IMR-90 (cell line): ENCODE results near the gene IFT43. TPM values are rescaled to one million over a fixed set of nuclear protein-coding genes. Genes with fewer than 3 reads are reported as not detected.

Source experiments
- ATAC-seq: fragments of 200-7000 bp; cut with Tn5 transposase; 2 replicates; pipeline ENCODE4 v1.9.1; 2020; ENCODE audit warnings: low read depth, mild to moderate bottlenecking, moderate library complexity
- BruUV-seq: library from RNA; stranded (reverse); fragments of 400-500 nt; replicated peaks from 2 replicates; lab custom pipeline; 2021; lab: Mats Ljungman, UMichigan
- CTCF ChIA-PET: fragments of 300-600 bp; formaldehyde crosslinking; extraction: SDS; loops from one replicate; lab custom pipeline; 2021; ENCODE audit warnings: antibody characterized with exemption; lab: Yijun Ruan, JAX
- POLR2A ChIA-PET: fragments of 300-600 bp; sonication (Branson Sonifier 250); formaldehyde crosslinking; loops from one replicate; lab custom pipeline; 2022; ENCODE audit warnings: antibody characterized with exemption; ENCODE audit not compliant: unreplicated experiment; lab: Charles Lee
- DNase-seq: peaks from one replicate; pipeline ENCODE4 v3.0.0; 2013
- H2AFZ ChIP-seq: replicated peaks from 2 replicates; pipeline ENCODE3; 2013; ENCODE audit warnings: low read length, mild to moderate bottlenecking; ENCODE audit not compliant: poor library complexity
- H2AK5ac ChIP-seq: 2 replicates; pipeline ENCODE4 v1.6.1; 2013; ENCODE audit warnings: low read depth, low read length, inconsistent platforms
- H2AK9ac ChIP-seq: replicated peaks from 2 replicates; pipeline ENCODE3; 2013; ENCODE audit warnings: mild to moderate bottlenecking, low read depth, low read length, moderate library complexity; ENCODE audit not compliant: poor library complexity
- H2BK120ac ChIP-seq: 2 replicates; pipeline ENCODE4 v1.6.1; 2013; ENCODE audit warnings: low read depth, low read length, inconsistent platforms
- H2BK15ac ChIP-seq: 3 replicates; pipeline ENCODE4 v1.6.1; 2013; ENCODE audit warnings: low read depth, low read length, inconsistent platforms
- H2BK20ac ChIP-seq: 2 replicates; pipeline ENCODE4 v1.6.1; 2013; ENCODE audit warnings: low read depth, mild to moderate bottlenecking, inconsistent platforms, low read length, moderate library complexity
- H2BK5ac ChIP-seq: 2 replicates; pipeline ENCODE4 v1.6.1; 2013; ENCODE audit warnings: mild to moderate bottlenecking, low read depth, low read length, inconsistent platforms; ENCODE audit not compliant: poor library complexity, severe bottlenecking
- H3K14ac ChIP-seq: replicated peaks from 2 replicates; pipeline ENCODE4 v1.6.1; 2013; ENCODE audit warnings: low read depth, low read length, inconsistent platforms
- H3K18ac ChIP-seq: 2 replicates; pipeline ENCODE4 v1.6.1; 2013; ENCODE audit warnings: low read depth, low read length, control low read depth
- H3K23ac ChIP-seq: 2 replicates; pipeline ENCODE4 v1.6.1; 2013; ENCODE audit warnings: low read depth, low read length, inconsistent platforms
- H3K27ac ChIP-seq: 2 replicates; pipeline ENCODE4 v1.5.1; 2013; ENCODE audit warnings: mild to moderate bottlenecking, control low read depth, low read length; ENCODE audit not compliant: insufficient read depth
- H3K27me3 ChIP-seq: 2 replicates; pipeline ENCODE4 v1.6.1; 2013; ENCODE audit warnings: low read length; ENCODE audit not compliant: control insufficient read depth, insufficient read depth
- H3K36me3 ChIP-seq: 2 replicates; pipeline ENCODE4 v1.6.1; 2013; ENCODE audit warnings: low read length, mixed read lengths; ENCODE audit not compliant: control insufficient read depth, insufficient read depth
- H3K4ac ChIP-seq: 2 replicates; pipeline ENCODE4 v1.6.1; 2013; ENCODE audit warnings: low read depth, low read length, inconsistent platforms
- H3K4me1 ChIP-seq: 2 replicates; pipeline ENCODE4 v1.6.1; 2013; ENCODE audit warnings: low read length, mixed read lengths; ENCODE audit not compliant: control insufficient read depth, insufficient read depth
- H3K4me2 ChIP-seq: 2 replicates; pipeline ENCODE4 v1.6.1; 2013; ENCODE audit warnings: low read depth, mild to moderate bottlenecking, control low read depth, low read length, moderate library complexity
- H3K4me3 ChIP-seq: 2 replicates; pipeline ENCODE4 v1.5.1; 2013; ENCODE audit warnings: low read depth, mild to moderate bottlenecking, control low read depth, low read length, moderate library complexity; ENCODE audit not compliant: insufficient read depth
- H3K56ac ChIP-seq: 2 replicates; pipeline ENCODE4 v1.6.1; 2013; ENCODE audit warnings: low read length, inconsistent platforms; ENCODE audit not compliant: insufficient read depth; ENCODE audit errors: extremely low read depth
- H3K79me1 ChIP-seq, 2 experiments: 2 replicates each; pipeline ENCODE4 v1.6.1; 2013; ENCODE audit warnings: low read length in 2 of 2, inconsistent platforms in 1 of 2, low read depth in 1 of 2
- H3K9ac ChIP-seq: 2 replicates; pipeline ENCODE4 v1.6.1; 2013; ENCODE audit warnings: low read depth, low read length, control low read depth
- H3K9me1 ChIP-seq: 2 replicates; pipeline ENCODE4 v1.6.1; 2013; ENCODE audit warnings: low read length, inconsistent platforms; ENCODE audit not compliant: insufficient read depth
- H3K9me3 ChIP-seq: 2 replicates; pipeline ENCODE4 v1.6.1; 2013; ENCODE audit warnings: low read length; ENCODE audit not compliant: control insufficient read depth, insufficient read depth
- H4K20me1 ChIP-seq: 2 replicates; pipeline ENCODE4 v1.6.1; 2013; ENCODE audit warnings: low read length, inconsistent platforms; ENCODE audit not compliant: insufficient read depth
- H4K5ac ChIP-seq: 2 replicates; pipeline ENCODE4 v1.6.1; 2013; ENCODE audit warnings: mild to moderate bottlenecking, low read depth, low read length, control low read depth
- H4K8ac ChIP-seq, 2 experiments: 2 replicates each; pipeline ENCODE4 v1.6.1; 2013; ENCODE audit warnings: low read depth in 2 of 2, low read length in 2 of 2, control low read depth in 1 of 2, inconsistent platforms in 1 of 2
- H4K91ac ChIP-seq: 2 replicates; pipeline ENCODE4 v1.6.1; 2013; ENCODE audit warnings: low read depth, low read length, inconsistent platforms; ENCODE audit not compliant: insufficient read depth
- ELK1 ChIP-seq: fragments of 150-350 bp; IDR thresholded peaks from 2 replicates; pipeline ENCODE4 v1.6.1; 2016; ENCODE audit warnings: low read depth, mild to moderate bottlenecking, low read length, moderate library complexity, borderline replicate concordance
- MAZ ChIP-seq: IDR thresholded peaks from 2 replicates; pipeline ENCODE4 v1.6.1; 2012; ENCODE audit warnings: low read depth, mild to moderate bottlenecking, low read length, improper control_type of control experiment, moderate library complexity, borderline replicate concordance
- MXI1 ChIP-seq: IDR thresholded peaks from 2 replicates; pipeline ENCODE4 v1.6.1; 2012; ENCODE audit warnings: low read depth, mild to moderate bottlenecking, low read length, moderate library complexity, borderline replicate concordance
- NFE2L2 ChIP-seq: fragments of 150-350 bp; IDR thresholded peaks from 2 replicates; pipeline ENCODE4 v1.6.1; 2016; ENCODE audit warnings: low read depth, mild to moderate bottlenecking, low read length
- RAD21 ChIP-seq: IDR thresholded peaks from 2 replicates; pipeline ENCODE4 v1.6.1; 2012; ENCODE audit warnings: low read length, improper control_type of control experiment
- WGBS, 2 experiments: methylation state at CpG; one replicate each; pipeline versions ENCODE4 v1.1.5 to v1.1.7; 2013; ENCODE audit warnings: missing lambda C conversion rate in 2 of 2; ENCODE audit not compliant: insufficient read length in 1 of 2; ENCODE audit errors: extremely low coverage in 2 of 2; 5-methylcytosine and 5-hydroxymethylcytosine counted together
- dilution Hi-C: fragments of 300-500 bp; cut with HindIII; formaldehyde crosslinking; loops from one replicate; pipeline ENCODE4 v1.14.3; 2018; ENCODE audit warnings: low sequenced_read_pairs; ENCODE audit not compliant: unreplicated experiment
- in situ Hi-C: fragments of 300-500 bp; cut with MboI; formaldehyde crosslinking; loops from 3 replicates; pipeline ENCODE4 v1.14.3; 2019; ENCODE audit warnings: low sequenced_read_pairs, inconsistent platforms, mixed read lengths
- intact Hi-C: fragments of 100-400 bp; cut with micrococcal nuclease; formaldehyde crosslinking; loops from 2 replicates; pipeline ENCODE4 v1.10.0; 2022
- polyA plus RNA-seq, 3 experiments: library from polyadenylated mRNA; depleted of rRNA; stranded (reverse); fragments of >200 nt; gene quantifications; 2 replicates each; pipeline ENCODE4 v1.2.3, GENCODE V29; 2012; ENCODE audit warnings: low replicate concordance in 1 of 3
- total RNA-seq: library from RNA; depleted of rRNA; stranded (reverse); fragments of >200 nt; gene quantifications from 2 replicates; pipeline ENCODE4 v1.2.3, GENCODE V29; 2012

The IFT43 gene
- total and polyA plus RNA-seq, 2 of the 4 experiments (the other 2 are of a cell fraction): 41.4 to 43.2 TPM

- H3K4ac ChIP-seq: no peak overlapping the region
- WGBS, 2 experiments: 43% methylated on average over 4 of the region's 14 CpGs; no CpG with 5 or more reads in 1 of the 2 experiments
- dilution Hi-C loops: no loop called here
These were observed 123.7 kb downstream of the IFT43 start for GRCh38 chr14:76109087-76109880.

More at GRCh38 chr14:76109087-76109880, 123.7 kb downstream of the IFT43 start:
- TF ChIP-seq ELK1: no peak
- no peak for TF ChIP-seq NFE2L2
- no peak for TF ChIP-seq RAD21
- no peak for TF ChIP-seq MXI1
- TF ChIP-seq MAZ: no peak
- Histone ChIP-seq H3K9me3 (no peaks in the 10 kb centered on the region), H3K56ac (no peak overlapping the region), H2AK9ac (no peak overlapping the region), H3K23ac (no peak overlapping the region), H4K91ac (no peak overlapping the region), H2BK120ac (no peak overlapping the region), H2AFZ (no peak overlapping the region), H3K27me3 (peaks cover 8% of the 10 kb centered on the region; the same call in 1 of the 2 replicates), H4K20me1 (no peaks in the 10 kb centered on the region), H3K9me1 (no peaks in the 10 kb centered on the region), H3K9ac (no peak overlapping the region), H2BK15ac (no peak overlapping the region), H3K4me3 (no peak overlapping the region), H3K4me1 (no peaks in the 10 kb centered on the region), H3K27ac (no peak overlapping the region), H4K5ac (no peak overlapping the region), H2BK5ac (no peak overlapping the region), H4K8ac (no peak overlapping the region), H2BK20ac (no peak overlapping the region), H3K4me2 (no peak overlapping the region), H2AK5ac (no peak overlapping the region), H3K14ac (no peak overlapping the region), H3K79me1 (no peaks in the 10 kb centered on the region), H3K36me3 (no peaks in the 10 kb centered on the region), H3K18ac (no peak overlapping the region)
- no peak for DNase-seq
- POLR2A ChIA-PET: no interaction called here
- CTCF ChIA-PET: no interaction called here
- no peak for ATAC-seq
- no TSS peak for BruUV-seq
- intact Hi-C loops: no loop called here
- in situ Hi-C loops: no loop called here
